Uterus (tissue), 4 donors: ENCODE measurements around the gene FERMT3. TPM values are rescaled to one million over a fixed set of nuclear protein-coding genes. Genes with fewer than 3 reads are reported as not detected.

Experiments used
- DNase-seq, 2 donors: peaks; one replicate each; pipeline ENCODE4 v3.0.0-alpha.2; 2019 to 2020
- H3K27ac ChIP-seq, 2 donors: fragments of 200-600 bp; sonication (generic); 1 replicate in 1 of 2; 2 replicates in 1 of 2; pipeline ENCODE4 v1.5.1; 2016 to 2018
- H3K27me3 ChIP-seq, 2 donors: fragments of 200-600 bp; sonication (generic); one replicate each; pipeline ENCODE4 v1.5.1; 2018 to 2019; ENCODE audit warnings: control low read depth in 1 of 2
- H3K36me3 ChIP-seq, 2 donors: fragments of 200-600 bp; sonication (generic); one replicate each; pipeline ENCODE4 v1.5.1; 2019; ENCODE audit warnings: control low read depth in 1 of 2
- H3K4me1 ChIP-seq, 2 donors: fragments of 200-600 bp; sonication (generic); one replicate each; pipeline ENCODE4 v1.5.1; 2018 to 2019; ENCODE audit warnings: control low read depth in 1 of 2
- H3K4me3 ChIP-seq, 2 donors: fragments of 200-600 bp; sonication (generic); 1 replicate in 1 of 2; 2 replicates in 1 of 2; pipeline ENCODE4 v1.5.1; 2018 to 2019; ENCODE audit warnings: mild to moderate bottlenecking in 1 of 2
- H3K9me3 ChIP-seq, 2 donors: fragments of 200-600 bp; sonication (generic); one replicate each; pipeline ENCODE4 v1.5.1; 2019; ENCODE audit warnings: control low read depth in 1 of 2
- POLR2A ChIP-seq, 2 donors: fragments of 450-650 bp; IDR thresholded peaks; one replicate each; pipeline ENCODE4 v1.6.1; 2016; ENCODE audit warnings: antibody characterized with exemption in 2 of 2, mild to moderate bottlenecking in 1 of 2, moderate library complexity in 1 of 2
- intact Hi-C: fragments of 100-400 bp; cut with DNase I; formaldehyde crosslinking; loops from one replicate; pipeline ENCODE4 v1.15.1; 2023; ENCODE audit warnings: low total_unique reads
- total RNA-seq, 4 donors: library from RNA; depleted of rRNA in 3 of 4; stranded (reverse); fragments of >200 nt in 3 of 4; gene quantifications; one replicate each; pipeline versions ENCODE4 v1.1.0 to v1.2.4, GENCODE V29; 2014 to 2023
- TF ChIP-seq, protein P1 (sequence below), 4 experiments: fragments of 200-600 bp in 2 of 4; fragments of 450-650 bp in 2 of 4; sonication (generic) in 2 of 4; IDR thresholded peaks; one replicate each; pipeline ENCODE4 v1.5.1; 2016 to 2019; ENCODE audit warnings: antibody characterized with exemption in 4 of 4, mild to moderate bottlenecking in 2 of 4, moderate library complexity in 1 of 4
- donor health status: DM: yes; HTN: yes; CAD: no.

FERMT3 gene
- total RNA-seq, 4 donors from 2014 or later, result 3.1 to 50.3 (median 9.3) TPM

DNA sequence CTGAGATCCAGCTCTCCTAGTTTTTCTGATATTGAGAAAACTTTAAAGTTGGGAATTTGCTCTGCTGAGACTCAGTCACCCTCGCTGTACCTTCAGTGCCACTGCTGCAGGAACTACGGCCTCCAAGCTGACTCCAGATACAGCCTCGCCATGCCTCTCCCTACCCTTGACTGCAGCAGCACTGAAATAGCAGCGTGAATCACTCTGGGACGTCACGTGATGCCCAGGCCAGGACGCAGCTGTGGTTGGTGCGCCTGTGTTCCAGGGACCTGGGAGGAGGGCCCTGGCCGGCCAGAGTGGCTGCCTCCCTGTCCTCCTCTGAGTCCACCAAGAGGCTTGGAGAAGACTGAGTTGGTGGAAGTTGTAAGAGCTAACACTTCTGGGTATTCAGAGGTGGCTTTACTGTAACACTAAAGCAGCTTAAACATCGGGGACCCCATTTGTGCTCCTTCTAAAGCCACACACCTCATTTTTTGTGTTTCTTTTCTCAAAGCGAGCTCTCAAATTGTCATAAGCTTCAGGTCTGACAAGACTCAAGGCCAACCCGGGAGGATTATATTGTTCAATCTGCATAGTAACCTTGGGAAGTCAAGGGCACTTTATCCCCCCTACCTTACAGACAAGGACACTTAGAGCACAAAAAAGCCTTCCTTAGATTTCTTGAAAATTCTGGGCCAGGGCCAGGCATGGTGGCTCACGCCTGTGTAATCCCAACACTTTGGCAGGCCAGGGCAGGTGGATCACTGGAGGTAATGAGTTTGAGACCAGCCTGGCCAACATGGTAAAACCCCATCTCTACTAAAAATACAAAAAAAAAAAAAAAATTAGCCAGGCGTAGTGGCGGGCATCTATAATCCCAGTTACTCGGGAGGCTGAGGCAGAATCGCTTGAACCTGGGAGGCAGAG lies 24.8 kb upstream of the FERMT3 start:
- intact Hi-C loops, result no loop called here
- peaks cover 0 to 9% of the 10 kb centered on the region in 2 donors for H3K4me1 ChIP-seq
- DNase-seq, result peak; percentile 91 to 95

GRCh38 chr11:64183890-64184289 lies 22.6 kb upstream of the FERMT3 start:
- Histone ChIP-seq H3K27me3 (no peaks in the 10 kb centered on the region), H3K4me1 (peaks cover 0 to 12% of the 10 kb centered on the region in 2 donors), H3K36me3 (no peaks in the 10 kb centered on the region), H3K27ac (peak overlapping the region; percentile 93 to 95), H3K9me3 (no peaks in the 10 kb centered on the region), H3K4me3 (no peak overlapping the region)
- intact Hi-C loops, result no loop called here
- DNase-seq, result no peak
- TF ChIP-seq, protein P1, sequence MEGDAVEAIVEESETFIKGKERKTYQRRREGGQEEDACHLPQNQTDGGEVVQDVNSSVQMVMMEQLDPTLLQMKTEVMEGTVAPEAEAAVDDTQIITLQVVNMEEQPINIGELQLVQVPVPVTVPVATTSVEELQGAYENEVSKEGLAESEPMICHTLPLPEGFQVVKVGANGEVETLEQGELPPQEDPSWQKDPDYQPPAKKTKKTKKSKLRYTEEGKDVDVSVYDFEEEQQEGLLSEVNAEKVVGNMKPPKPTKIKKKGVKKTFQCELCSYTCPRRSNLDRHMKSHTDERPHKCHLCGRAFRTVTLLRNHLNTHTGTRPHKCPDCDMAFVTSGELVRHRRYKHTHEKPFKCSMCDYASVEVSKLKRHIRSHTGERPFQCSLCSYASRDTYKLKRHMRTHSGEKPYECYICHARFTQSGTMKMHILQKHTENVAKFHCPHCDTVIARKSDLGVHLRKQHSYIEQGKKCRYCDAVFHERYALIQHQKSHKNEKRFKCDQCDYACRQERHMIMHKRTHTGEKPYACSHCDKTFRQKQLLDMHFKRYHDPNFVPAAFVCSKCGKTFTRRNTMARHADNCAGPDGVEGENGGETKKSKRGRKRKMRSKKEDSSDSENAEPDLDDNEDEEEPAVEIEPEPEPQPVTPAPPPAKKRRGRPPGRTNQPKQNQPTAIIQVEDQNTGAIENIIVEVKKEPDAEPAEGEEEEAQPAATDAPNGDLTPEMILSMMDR (IDR thresholded peaks at IDR 0.05), result no peak
- no peak for TF ChIP-seq POLR2A (IDR thresholded peaks at IDR 0.05)

More for the DNA sequence above, 24.8 kb upstream of the FERMT3 start:
- H3K36me3 ChIP-seq, result no peaks in the 10 kb centered on the region
- H3K9me3 ChIP-seq, result no peaks in the 10 kb centered on the region
- H3K4me3 ChIP-seq, result peak overlapping the region in 1 of 2 donors; percentile 9
- peak overlapping the region; percentile 79 to 90 for H3K27ac ChIP-seq
- TF ChIP-seq, protein P1 (IDR thresholded peaks at IDR 0.05), result peak in 1 of 4 experiments; percentile 33
- TF ChIP-seq POLR2A (IDR thresholded peaks at IDR 0.05), result peak; percentile 90 to 96
- H3K27me3 ChIP-seq, result no peaks in the 10 kb centered on the region

DNA sequence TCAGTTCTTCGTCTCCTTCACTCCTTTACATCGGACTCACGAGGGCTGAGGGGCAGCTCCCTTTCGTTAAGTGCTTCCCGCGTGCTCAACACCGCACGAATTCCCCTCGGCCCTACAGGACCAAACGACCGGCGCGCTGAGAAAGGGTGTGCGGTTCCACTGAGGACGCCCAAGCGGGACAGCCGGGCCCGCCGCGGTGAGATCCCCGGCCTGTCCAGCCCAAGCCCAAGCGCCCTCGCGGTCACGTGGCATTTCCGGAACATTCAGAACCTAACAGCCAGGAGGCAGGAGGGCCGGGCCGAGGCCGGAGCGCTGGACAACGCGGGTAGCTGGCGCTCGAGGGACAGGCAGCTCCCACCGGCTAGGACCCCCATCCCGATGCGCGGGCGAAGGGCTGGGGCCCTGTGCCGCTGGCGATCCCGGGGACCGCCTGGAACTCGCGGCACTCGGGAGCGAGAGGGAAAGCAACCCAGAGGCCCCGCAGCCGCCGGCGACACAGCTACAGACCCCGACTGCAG lies 21.3 kb upstream of the FERMT3 start:
- Histone ChIP-seq H3K4me1 (peaks cover 0 to 12% of the 10 kb centered on the region in 2 donors), H3K27ac (peak overlapping the region; percentile 93 to 95), H3K27me3 (no peaks in the 10 kb centered on the region), H3K9me3 (no peaks in the 10 kb centered on the region), H3K36me3 (no peaks in the 10 kb centered on the region), H3K4me3 (peak overlapping the region; percentile 44 to 75)
- DNase-seq, result peak; percentile 85 to 89
- intact Hi-C loops, result no loop called here
- TF ChIP-seq, protein P1 (IDR thresholded peaks at IDR 0.05), result peak; percentile 10 to 74 (median 55)
- peak; percentile 99 to 100 for TF ChIP-seq POLR2A (IDR thresholded peaks at IDR 0.05)

DNA sequence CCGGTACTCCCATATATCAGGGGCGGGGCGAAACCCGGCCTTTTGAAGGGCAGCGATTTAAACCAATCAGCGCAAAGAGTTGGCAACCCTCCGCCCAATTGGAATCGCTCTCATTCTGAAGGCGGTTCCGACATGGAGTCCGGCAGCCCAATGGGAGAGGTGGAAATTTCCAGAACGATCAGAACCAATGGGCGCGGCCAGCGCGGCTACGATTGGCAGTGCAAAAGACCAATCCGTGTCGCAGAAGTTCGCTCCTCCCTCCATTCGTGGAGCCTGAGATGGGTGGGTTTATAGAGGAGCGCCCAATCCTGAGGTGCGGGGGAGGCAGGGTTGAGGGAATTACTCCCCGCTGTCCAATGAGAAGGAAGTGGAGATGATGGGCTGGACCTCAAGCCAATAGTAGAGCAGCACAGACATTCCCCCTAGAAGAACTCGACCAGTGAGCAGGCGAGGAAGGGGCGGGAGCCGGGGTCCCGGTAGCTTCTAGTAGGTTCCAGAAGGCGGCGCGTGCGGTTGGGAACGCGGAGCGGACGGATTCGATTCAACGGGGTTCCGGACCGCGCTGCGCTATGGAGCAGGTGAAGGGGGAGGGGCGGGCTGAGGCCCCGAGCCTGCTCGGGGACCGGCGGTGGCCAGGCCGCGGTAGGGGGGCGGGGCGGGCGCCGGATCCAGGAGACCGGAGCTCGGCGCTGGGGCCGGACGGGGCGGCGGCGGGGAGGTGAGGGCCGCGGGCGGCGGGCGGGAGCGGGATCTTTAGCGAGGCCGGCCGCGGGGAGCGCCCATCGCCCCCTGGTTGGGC lies 20.6 kb upstream of the FERMT3 start, which contains the start of gene STIP1:
STIP1 (plus strand) TSS at position 479 of the 799 bp plus-strand sequence; CDS start at position 570, 91 bp downstream.
- intact Hi-C loops, result no loop called here

More for the DNA sequence above, 20.6 kb upstream of the FERMT3 start, which contains the start of gene STIP1:
- Histone ChIP-seq H3K4me3 (peak within 1 kb of the TSS; percentile 44 to 75), H3K36me3 (no peaks in the 10 kb centered on the region), H3K4me1 (peaks cover 0 to 8% of the 10 kb centered on the region in 2 donors), H3K27me3 (no peaks in the 10 kb centered on the region), H3K27ac (peak within 1 kb of the TSS; percentile 93 to 95), H3K9me3 (no peaks in the 10 kb centered on the region)
- peak; percentile 99 to 100 for DNase-seq
- TF ChIP-seq POLR2A (IDR thresholded peaks at IDR 0.05), result peak; percentile 20 to 92
- TF ChIP-seq, protein P1 (IDR thresholded peaks at IDR 0.05), result peak in 3 of 4 experiments; percentile 38 to 57 (median 54)
